ENCODE results near the gene NEK6.

NEK6 gene

GRCh38 chr9:124281931-124282371, 24.2 kb downstream of the NEK6 start:
- no peak for DNase-seq

- no peak for DNase-seq
Observed at GRCh38 chr9:124282442-124283227, 24.9 kb downstream of the NEK6 start.

- no peak for DNase-seq
Observed at GRCh38 chr9:124283228-124283814, 25.6 kb downstream of the NEK6 start.

- DNase-seq = no peak
Observed at GRCh38 chr9:124284237-124284831, 26.6 kb downstream of the NEK6 start.

GRCh38 chr9:124284940-124285441, 27.2 kb downstream of the NEK6 start:
- DNase-seq = no peak

- no peak for DNase-seq
Observed at GRCh38 chr9:124285490-124285889, 27.7 kb downstream of the NEK6 start.

- DNase-seq = no peak
Observed at GRCh38 chr9:124285903-124286291, 28.1 kb downstream of the NEK6 start.

- no peak for DNase-seq
Observed at GRCh38 chr9:124286292-124286931, 28.7 kb downstream of the NEK6 start.

- peak; percentile 14 for DNase-seq
Observed at GRCh38 chr9:124290053-124290591, 32.4 kb downstream of the NEK6 start.

GRCh38 chr9:124290743-124291554, 33.2 kb downstream of the NEK6 start:
- DNase-seq = no peak

GRCh38 chr9:124291801-124292396, 34.1 kb downstream of the NEK6 start:
- no peak for DNase-seq

GRCh38 chr9:124292696-124293593, 35.2 kb downstream of the NEK6 start:
- no peak for DNase-seq

- no peak for DNase-seq
Observed at GRCh38 chr9:124293718-124294506, 36.2 kb downstream of the NEK6 start.

- no peak for DNase-seq
Observed at GRCh38 chr9:124295159-124295794, 37.5 kb downstream of the NEK6 start.

- DNase-seq = no peak
Observed at GRCh38 chr9:124296094-124296493, 38.3 kb downstream of the NEK6 start.

GRCh38 chr9:124296796-124297550, 39.2 kb downstream of the NEK6 start:
- DNase-seq = no peak

- no peak for DNase-seq
Observed at GRCh38 chr9:124297551-124297901, 39.8 kb downstream of the NEK6 start.

- DNase-seq = no peak
Observed at GRCh38 chr9:124297915-124298645, 40.3 kb downstream of the NEK6 start.
